Measurements from ENCODE around the gene TRPM5.

DNA sequence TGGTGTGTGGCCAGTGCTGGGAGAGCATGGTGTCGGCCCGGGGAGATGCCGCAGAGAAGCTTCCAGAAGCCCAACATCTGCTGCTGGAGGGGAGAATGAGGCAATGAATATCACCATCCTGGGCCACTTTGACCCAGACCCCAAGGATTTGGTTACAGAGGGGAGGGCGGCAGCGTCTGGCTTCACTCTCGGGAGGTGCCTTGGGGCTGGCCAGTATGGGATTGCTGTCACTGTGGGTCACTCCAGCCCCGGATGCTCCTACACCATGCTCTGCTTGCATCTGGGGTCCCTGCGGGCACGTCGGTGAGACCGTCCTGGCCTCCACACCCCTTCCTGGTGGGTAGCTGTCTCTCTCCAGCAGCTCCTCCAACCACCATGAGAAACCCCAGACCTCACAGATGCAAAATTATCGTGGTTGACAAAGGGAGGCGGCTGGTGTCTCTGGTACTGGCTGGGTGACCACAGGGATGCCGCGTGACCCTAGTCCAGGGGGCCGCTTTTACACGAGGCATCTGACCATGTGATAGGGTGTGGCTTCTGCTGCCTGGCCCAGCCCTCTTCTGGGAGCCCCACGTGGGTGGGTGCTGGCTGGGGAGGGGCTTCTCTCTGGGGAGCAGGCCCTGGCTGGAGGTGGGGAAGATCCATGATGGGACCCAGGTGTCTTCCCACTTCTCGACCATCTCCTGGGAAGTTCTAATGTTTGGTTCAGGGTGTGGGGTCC lies 6.2 kb upstream of the TRPM5 start:
- TF ChIP-seq, protein P1, sequence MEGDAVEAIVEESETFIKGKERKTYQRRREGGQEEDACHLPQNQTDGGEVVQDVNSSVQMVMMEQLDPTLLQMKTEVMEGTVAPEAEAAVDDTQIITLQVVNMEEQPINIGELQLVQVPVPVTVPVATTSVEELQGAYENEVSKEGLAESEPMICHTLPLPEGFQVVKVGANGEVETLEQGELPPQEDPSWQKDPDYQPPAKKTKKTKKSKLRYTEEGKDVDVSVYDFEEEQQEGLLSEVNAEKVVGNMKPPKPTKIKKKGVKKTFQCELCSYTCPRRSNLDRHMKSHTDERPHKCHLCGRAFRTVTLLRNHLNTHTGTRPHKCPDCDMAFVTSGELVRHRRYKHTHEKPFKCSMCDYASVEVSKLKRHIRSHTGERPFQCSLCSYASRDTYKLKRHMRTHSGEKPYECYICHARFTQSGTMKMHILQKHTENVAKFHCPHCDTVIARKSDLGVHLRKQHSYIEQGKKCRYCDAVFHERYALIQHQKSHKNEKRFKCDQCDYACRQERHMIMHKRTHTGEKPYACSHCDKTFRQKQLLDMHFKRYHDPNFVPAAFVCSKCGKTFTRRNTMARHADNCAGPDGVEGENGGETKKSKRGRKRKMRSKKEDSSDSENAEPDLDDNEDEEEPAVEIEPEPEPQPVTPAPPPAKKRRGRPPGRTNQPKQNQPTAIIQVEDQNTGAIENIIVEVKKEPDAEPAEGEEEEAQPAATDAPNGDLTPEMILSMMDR (IDR thresholded peaks at IDR 0.05): no peak
- no peak for TF ChIP-seq POLR2AphosphoS5 (IDR thresholded peaks at IDR 0.05)
- no peak for TF ChIP-seq POLR2A (IDR thresholded peaks at IDR 0.05)
- TF ChIP-seq EP300 (IDR thresholded peaks at IDR 0.05): no peak
